NT2/D1 (cell line): ENCODE data around the gene PANK1.

Experiments used
- SUZ12 ChIP-seq: IDR thresholded peaks from 2 replicates; pipeline ENCODE4 v1.6.1; 2011; ENCODE audit not compliant: insufficient read length, insufficient read depth; ENCODE audit errors: extremely low read depth
- YY1 ChIP-seq: IDR thresholded peaks from 2 replicates; pipeline ENCODE4 v1.6.1; 2011; ENCODE audit not compliant: insufficient read length, insufficient read depth

GRCh38 chr10:89668386-89669071, 23.5 kb upstream of the PANK1 start:
- TF ChIP-seq SUZ12 (no peak), YY1 (no peak)
